Measurements from ENCODE around the gene PCDHGB1. TPM values are rescaled to one million over a fixed set of nuclear protein-coding genes. Genes with fewer than 3 reads are reported as not detected.
A peak's percentile ranks its signal among the peaks of the same experiment; 100 is the strongest.
"Not testable (repeated sequence)": the region's sequence is repeated elsewhere in the genome, so short reads cannot be mapped to it uniquely, and the experiment has no call there.

The PCDHGB1 gene
- 3.1 and 4.2 TPM in 2 replicates for total RNA-seq (ENCODE audit: low replicate concordance)

GRCh38 chr5:141349917-141350619, at the start of gene PCDHGB1:
Gene PCDHGB1 (plus strand): TSS chr5:141350099. CDS start chr5:141350261, 162 bp downstream.
- H3K4me3 ChIP-seq (ENCODE audit: low read depth, low read length), result peak within 1 kb of the TSS; percentile 58
- DNase-seq (ENCODE audit: low read depth), result peak; percentile 67
- peak; percentile 69 for TF ChIP-seq CTCF (IDR thresholded peaks at IDR 0.05; ENCODE audit: insufficient read depth, low read length)

- no peak within 1 kb of the TSS for H3K4me3 ChIP-seq (ENCODE audit: low read depth, low read length)
- no peak for TF ChIP-seq CTCF (IDR thresholded peaks at IDR 0.05; ENCODE audit: insufficient read depth, low read length)
- DNase-seq (ENCODE audit: low read depth), result no peak
Measured at GRCh38 chr5:141303756-141304155, 46.1 kb upstream of the PCDHGB1 start, which contains the start of gene SLC25A2. Gene SLC25A2 (minus strand): TSS chr5:141304049. CDS start chr5:141303865, 184 bp downstream.

GRCh38 chr5:141306630-141307029, 43.3 kb upstream of the PCDHGB1 start:
- DNase-seq (ENCODE audit: low read depth), result no peak
- no peak for TF ChIP-seq CTCF (IDR thresholded peaks at IDR 0.05; ENCODE audit: insufficient read depth, low read length)
- no peak overlapping the region for H3K4me3 ChIP-seq (ENCODE audit: low read depth, low read length)

- no peak for TF ChIP-seq CTCF (IDR thresholded peaks at IDR 0.05; ENCODE audit: insufficient read depth, low read length)
- DNase-seq (ENCODE audit: low read depth), result no peak
- H3K4me3 ChIP-seq (ENCODE audit: low read depth, low read length), result no peak overlapping the region
Measured at GRCh38 chr5:141313711-141314110, 36.2 kb upstream of the PCDHGB1 start.

GRCh38 chr5:141316963-141317362, 32.9 kb upstream of the PCDHGB1 start:
- H3K4me3 ChIP-seq (ENCODE audit: low read depth, low read length); DNase-seq (ENCODE audit: low read depth): not testable (repeated sequence)

GRCh38 chr5:141319202-141319601, 30.7 kb upstream of the PCDHGB1 start:
- no peak overlapping the region for H3K4me3 ChIP-seq (ENCODE audit: low read depth, low read length)
- no peak for TF ChIP-seq CTCF (IDR thresholded peaks at IDR 0.05; ENCODE audit: insufficient read depth, low read length)
- DNase-seq (ENCODE audit: low read depth), result no peak

GRCh38 chr5:141319699-141320098, 30.2 kb upstream of the PCDHGB1 start:
- DNase-seq (ENCODE audit: low read depth), result no peak
- TF ChIP-seq CTCF (IDR thresholded peaks at IDR 0.05; ENCODE audit: insufficient read depth, low read length), result no peak
- H3K4me3 ChIP-seq (ENCODE audit: low read depth, low read length), result peak overlapping the region; percentile 85

All from fibroblast of the aortic adventitia (primary cell).